ENCODE results near the gene IFI16.

GRCh38 chr1:159054427-159054826 lies 44.7 kb downstream of the IFI16 start:
- TF ChIP-seq CTCF (IDR thresholded peaks at IDR 0.05) (no peak), POLR2A (IDR thresholded peaks at IDR 0.05) (no peak)
